Measurements from ENCODE around the gene KIAA1217.

DNA sequence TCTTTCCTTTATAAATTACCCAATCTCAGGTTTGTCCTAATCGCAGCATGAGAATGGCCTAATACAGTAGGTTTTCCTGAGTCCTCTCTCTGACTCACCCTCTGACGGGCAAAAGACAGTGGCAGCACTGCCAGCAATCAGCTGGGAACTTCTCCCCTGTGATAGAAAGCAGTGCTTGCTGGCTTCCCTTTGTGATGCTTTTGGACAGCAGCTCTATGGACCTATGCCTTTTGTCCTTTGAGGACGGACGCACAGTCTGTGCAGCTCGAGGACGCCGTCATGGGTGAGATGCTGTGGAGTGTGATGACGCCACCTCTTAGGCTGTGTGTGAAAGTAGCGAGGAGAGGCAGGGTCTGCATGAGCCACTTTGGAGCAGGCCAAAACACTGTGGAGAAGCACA is 68.8 kb downstream of the KIAA1217 start:
- no peak for TF ChIP-seq POLR2A (IDR thresholded peaks at IDR 0.05)
- TF ChIP-seq, protein P1, sequence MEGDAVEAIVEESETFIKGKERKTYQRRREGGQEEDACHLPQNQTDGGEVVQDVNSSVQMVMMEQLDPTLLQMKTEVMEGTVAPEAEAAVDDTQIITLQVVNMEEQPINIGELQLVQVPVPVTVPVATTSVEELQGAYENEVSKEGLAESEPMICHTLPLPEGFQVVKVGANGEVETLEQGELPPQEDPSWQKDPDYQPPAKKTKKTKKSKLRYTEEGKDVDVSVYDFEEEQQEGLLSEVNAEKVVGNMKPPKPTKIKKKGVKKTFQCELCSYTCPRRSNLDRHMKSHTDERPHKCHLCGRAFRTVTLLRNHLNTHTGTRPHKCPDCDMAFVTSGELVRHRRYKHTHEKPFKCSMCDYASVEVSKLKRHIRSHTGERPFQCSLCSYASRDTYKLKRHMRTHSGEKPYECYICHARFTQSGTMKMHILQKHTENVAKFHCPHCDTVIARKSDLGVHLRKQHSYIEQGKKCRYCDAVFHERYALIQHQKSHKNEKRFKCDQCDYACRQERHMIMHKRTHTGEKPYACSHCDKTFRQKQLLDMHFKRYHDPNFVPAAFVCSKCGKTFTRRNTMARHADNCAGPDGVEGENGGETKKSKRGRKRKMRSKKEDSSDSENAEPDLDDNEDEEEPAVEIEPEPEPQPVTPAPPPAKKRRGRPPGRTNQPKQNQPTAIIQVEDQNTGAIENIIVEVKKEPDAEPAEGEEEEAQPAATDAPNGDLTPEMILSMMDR (IDR thresholded peaks at IDR 0.05), result no peak
